Activated naive CD4-positive, alpha-beta T cell treated with anti-CD3 and anti-CD28 coated beads, Interleukin-2, amount 50 U/mL, for 72 hours (primary cell): Measurements from ENCODE around the gene ARMH3. TPM values are rescaled to one million over a fixed set of nuclear protein-coding genes. Genes with fewer than 3 reads are reported as not detected.
A peak's percentile ranks its signal among the peaks of the same experiment; 100 is the strongest.

Source experiments
- ATAC-seq, 2 donors: fragments of 150-1000 bp; cut with Tn5 transposase; 2 replicates each; pipeline ENCODE4 v1.10.0; 2021; ENCODE audit warnings: mild to moderate bottlenecking in 2 of 2, moderate library complexity in 2 of 2
- DNase-seq, 2 donors: peaks; one replicate each; pipeline ENCODE4 v3.0.0; 2021 to 2022; ENCODE audit warnings: low spot score in 2 of 2
- H3K27ac Mint-ChIP-seq, 2 donors: one replicate each; pipeline ENCODE4 v1.8.0; 2022; ENCODE audit warnings: mild to moderate bottlenecking in 2 of 2, mixed read lengths in 2 of 2
- H3K36me3 Mint-ChIP-seq, 2 donors: one replicate each; pipeline ENCODE4 v1.8.0; 2022; ENCODE audit warnings: mixed read lengths in 2 of 2
- H3K9me3 Mint-ChIP-seq, 2 donors: one replicate each; pipeline ENCODE4 v1.8.0; 2022; ENCODE audit warnings: mixed read lengths in 2 of 2
- total RNA-seq, 2 donors: library from RNA; stranded (reverse); gene quantifications; one replicate each; pipeline ENCODE4 v1.2.3, GENCODE V29; 2022

The ARMH3 gene
- total RNA-seq, 2 donors from 2014 or later: 20.3 to 24.8 TPM

DNA sequence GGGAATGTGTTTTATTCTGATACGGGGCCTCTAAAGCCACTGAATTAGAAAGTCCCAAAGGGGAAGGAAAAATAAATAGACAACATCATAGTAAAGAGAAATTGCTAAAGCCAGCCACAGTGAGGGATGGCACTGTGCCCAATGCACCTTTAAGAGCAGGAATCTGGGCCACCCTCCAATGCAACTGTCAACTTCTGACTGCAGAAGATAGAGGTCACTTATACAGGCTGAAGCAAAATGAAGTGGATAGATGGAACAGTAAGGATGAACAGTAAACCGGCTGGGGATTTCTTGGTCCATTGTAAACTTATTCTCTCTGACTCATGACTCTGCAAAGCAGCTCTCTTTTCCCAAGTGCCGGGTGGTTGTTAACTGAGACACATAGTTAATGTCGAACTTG lies 158.3 kb downstream of the ARMH3 start:
- no peak overlapping the region for H3K27ac Mint-ChIP-seq
- DNase-seq: no peak
- H3K36me3 Mint-ChIP-seq: no peaks in the 10 kb centered on the region
- no peak for ATAC-seq
- H3K9me3 Mint-ChIP-seq: no peaks in the 10 kb centered on the region

DNA sequence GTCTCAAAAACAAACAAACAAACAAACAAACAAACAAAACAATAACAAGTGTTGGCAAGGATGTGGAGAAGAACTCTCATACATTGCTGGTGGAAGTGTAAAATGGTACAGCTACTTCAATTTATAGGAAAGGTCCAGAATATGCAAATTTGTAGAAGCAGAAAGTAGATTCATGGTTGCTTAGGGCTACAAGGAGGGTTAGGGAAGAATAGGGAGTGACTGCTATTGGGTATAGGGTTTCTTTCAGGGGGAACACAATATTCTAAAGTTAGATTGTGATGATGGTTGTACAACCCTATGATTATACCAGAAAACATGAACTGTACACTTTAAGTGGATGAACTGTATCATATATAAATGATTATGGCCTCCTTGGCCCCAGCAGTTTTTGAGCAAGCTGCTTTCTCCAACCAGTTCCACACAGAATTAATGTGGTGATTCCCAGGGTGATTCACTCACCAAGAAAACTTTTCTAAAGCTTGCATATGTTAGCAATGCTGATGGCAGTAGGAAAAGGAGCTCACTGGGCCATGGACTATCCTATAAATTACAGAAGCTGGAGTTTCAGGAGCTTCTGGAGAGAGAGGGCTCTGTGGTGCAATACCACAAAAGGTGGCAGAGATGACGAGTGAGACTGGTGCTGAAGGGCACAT lies 159.6 kb downstream of the ARMH3 start:
- Mint-ChIP-seq H3K27ac (no peak overlapping the region), H3K36me3 (no peaks in the 10 kb centered on the region), H3K9me3 (no peaks in the 10 kb centered on the region)
- DNase-seq (no peak), ATAC-seq (peak in 1 of 2 donors; percentile 34)

DNA sequence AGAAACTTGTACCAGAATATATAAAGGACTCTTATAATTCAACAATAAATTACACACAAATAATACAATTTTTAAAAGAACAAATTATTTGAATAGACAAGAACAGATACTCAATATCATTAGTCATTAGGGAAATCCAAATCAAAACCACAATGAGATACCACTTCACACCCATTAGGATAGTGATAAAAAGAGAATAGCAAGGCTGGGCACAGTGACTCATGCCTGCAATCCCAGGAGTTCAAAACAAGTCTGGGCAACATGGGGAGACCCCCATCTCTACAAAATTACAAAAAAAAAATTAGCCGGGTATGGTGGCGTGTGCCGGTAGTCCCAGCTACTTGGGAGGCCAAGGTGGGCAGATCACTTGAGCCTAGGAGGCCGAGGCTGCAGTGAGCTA lies 160.2 kb downstream of the ARMH3 start:
- Mint-ChIP-seq H3K9me3 (no peaks in the 10 kb centered on the region), H3K36me3 (no peaks in the 10 kb centered on the region), H3K27ac (no peak overlapping the region)
- no peak for DNase-seq
- ATAC-seq: peak in 1 of 2 donors; percentile 70

DNA sequence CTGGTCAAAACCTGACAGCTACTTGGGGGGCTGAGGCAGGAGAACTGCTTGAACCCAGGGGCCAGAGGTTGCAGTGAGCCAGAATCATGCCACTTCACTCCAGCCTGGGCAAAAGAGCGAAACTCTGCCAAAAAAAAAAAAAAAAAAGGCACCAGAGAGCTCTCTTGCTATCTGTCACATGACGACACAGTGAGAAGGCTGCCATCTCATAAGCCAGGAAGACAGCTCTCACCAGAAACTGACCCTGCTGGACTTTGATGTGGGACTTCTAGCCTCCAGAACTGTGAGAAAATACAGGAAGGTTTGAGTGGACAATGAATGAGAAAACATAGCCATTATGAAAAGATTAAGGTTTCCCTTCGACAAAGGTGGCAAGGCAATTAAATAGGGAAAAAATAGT lies 161.2 kb downstream of the ARMH3 start:
- H3K9me3 Mint-ChIP-seq: no peaks in the 10 kb centered on the region
- ATAC-seq (no peak), DNase-seq (no peak)
- no peak overlapping the region for H3K27ac Mint-ChIP-seq
- no peaks in the 10 kb centered on the region for H3K36me3 Mint-ChIP-seq

DNA sequence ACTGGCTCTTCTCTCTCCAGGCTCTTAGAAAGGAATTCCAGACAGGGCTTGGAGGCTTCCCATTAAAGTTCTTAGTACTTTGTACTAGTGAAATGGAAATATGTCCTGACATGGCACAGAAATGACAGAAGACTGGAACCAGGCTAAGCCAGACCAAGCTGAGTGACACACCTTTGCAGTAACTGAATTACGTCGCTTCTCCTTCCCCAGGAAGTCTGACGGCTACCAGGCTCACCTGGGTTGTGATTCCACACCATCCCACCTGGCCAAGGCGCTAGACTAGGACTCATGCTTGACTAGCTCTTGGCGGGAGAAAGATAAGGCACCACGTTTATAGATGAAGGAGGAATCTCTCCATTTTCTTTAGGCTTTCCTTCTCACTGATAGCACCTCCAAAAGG lies 161.7 kb downstream of the ARMH3 start:
- DNase-seq (no peak), ATAC-seq (no peak)
- no peak overlapping the region for H3K27ac Mint-ChIP-seq
- no peaks in the 10 kb centered on the region for H3K36me3 Mint-ChIP-seq
- no peaks in the 10 kb centered on the region for H3K9me3 Mint-ChIP-seq

DNA sequence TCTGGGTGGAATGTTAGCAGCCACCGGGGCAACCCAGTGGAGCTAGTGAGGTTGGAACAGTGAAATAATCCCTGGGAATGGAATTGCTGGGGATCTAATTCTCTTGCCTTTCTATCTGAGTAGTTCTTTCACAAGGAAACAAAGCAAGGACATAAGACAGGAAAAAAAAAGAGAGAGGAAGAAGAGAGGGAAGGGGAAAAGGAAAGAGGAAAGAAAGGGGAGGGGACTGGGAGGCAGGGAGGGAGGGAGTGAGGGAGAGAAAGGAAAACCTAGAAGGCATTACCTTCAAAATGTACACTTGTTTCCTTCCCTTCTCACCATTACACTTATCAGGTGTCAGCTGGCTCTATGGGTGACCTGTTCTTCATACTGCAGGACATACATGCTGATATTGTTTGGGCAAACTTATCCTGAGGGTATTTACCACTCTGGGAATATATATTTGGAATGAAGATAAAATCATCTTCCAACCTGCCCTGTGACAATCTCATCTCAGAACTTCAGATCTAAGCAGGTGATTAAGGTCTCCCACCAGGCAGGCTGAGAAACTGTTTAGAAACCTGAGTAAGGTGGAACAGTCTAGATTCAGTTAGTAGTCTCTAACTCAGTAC lies 162.4 kb downstream of the ARMH3 start:
- ATAC-seq: no peak
- Mint-ChIP-seq H3K36me3 (no peaks in the 10 kb centered on the region), H3K27ac (no peak overlapping the region)

DNA sequence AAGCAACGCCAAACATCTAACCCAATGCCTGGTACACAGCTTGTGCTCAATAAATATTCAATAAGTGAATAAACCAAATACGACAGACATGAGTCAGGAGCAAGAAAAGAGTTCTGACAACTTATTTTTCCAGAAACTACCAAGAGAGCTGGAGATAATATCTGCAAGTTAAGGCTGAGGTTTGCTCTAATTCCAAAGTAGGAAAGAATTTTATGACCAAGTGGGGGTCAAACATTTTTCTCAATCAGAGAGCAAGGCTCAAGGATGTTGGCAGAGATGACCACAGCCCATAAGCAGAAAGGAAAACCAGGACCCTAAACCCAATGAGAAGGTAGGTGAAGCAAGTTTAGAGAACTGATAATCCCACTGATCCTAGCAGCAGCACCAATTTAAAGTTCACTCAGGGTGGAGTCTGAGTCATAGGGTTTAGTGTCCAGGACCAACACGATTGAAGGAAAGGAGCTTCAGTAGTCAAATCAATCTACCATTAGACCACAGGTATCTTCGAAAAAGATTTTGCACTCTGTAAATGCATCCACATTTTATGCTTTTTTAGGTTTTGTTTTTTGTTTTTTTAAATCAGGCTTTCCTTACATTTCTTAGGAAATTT lies 163.1 kb downstream of the ARMH3 start:
- H3K9me3 Mint-ChIP-seq: no peaks in the 10 kb centered on the region
- DNase-seq (no peak), ATAC-seq (no peak)
- H3K27ac Mint-ChIP-seq: no peak overlapping the region
- H3K36me3 Mint-ChIP-seq: no peaks in the 10 kb centered on the region

More for the DNA sequence above, 162.4 kb downstream of the ARMH3 start:
- no peak for DNase-seq
- no peaks in the 10 kb centered on the region for H3K9me3 Mint-ChIP-seq

DNA sequence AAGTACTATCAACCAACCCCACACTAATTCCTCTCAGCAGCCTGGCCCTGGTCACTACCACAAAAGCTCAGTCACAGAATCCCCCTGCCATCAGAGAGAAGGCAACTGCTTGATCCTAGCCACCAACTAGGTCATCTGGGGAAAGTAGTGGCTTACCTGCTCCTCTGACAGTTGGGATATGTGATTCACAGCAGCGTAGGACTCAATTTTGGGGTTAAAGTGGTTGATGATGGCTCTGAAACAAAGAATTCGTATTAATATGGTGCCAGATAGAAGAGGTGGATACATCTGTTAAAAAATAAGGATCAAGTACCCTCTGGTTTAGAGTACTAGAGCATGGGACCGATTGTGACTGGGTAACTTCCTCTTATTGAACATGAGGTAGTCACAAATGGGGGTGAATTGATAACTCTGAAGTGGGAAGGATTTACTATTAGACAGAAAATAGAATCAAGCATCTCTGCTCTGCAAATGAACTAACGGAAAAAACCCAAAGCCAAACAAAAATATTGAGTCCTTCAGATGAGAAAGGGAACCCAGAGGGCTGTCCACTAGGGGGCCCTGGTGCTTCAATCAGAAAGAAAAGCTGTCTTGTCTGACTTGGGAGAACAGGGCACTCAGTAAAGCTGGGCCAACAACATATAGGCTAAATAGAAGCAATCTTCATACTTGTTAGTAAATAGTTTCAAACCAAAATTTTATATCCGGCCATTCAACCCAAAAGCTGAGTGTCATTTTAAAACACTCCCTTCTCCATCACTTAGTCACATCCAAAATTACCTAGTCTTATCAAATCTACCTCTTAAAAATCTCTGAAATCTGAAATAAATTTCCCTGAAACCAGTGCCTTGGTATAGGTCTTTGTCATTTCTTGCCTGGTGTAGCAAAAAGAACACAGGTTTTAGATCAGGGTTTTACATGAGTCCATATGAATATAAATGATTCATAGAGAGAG lies 166.4 kb downstream of the ARMH3 start:
- Mint-ChIP-seq H3K27ac (no peak overlapping the region), H3K9me3 (no peaks in the 10 kb centered on the region), H3K36me3 (no peaks in the 10 kb centered on the region)
- ATAC-seq (peak; percentile 72 to 81), DNase-seq (peak in 1 of 2 donors; percentile 77)

DNA sequence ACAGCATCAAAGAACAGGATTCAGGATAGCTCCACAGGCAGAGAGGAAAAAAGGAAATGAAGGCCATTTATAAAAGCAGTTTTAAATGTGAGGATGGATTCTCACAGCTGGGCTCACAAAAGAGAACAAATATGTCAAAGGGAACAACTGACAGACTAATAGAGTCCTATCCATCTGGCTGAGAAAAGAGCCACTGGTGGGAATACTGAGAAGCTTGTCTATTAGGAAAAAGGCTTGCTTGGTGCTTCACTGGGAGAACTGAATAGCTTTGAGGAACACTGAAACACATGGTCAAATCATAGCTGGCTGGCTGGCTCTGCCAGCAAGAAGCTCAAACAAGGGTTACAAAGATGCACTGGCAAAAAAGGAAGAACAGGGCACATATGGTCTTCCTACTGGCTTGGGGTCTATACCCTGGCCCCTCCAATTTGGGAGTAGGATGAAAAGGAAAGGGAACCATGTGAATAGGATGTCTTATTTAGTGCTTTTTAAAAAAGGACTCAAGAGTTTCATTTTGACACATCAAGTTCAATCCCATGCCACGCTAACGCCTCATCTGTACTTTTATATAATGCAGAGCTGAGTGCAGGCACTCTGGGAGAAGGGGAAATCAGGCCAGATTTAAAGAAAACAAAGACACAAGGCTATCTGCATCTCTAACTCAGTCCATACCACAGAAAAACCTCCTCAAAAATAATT lies 167.6 kb downstream of the ARMH3 start:
- Mint-ChIP-seq H3K27ac (no peak overlapping the region), H3K36me3 (no peaks in the 10 kb centered on the region), H3K9me3 (no peaks in the 10 kb centered on the region)
- ATAC-seq (no peak), DNase-seq (no peak)

DNA sequence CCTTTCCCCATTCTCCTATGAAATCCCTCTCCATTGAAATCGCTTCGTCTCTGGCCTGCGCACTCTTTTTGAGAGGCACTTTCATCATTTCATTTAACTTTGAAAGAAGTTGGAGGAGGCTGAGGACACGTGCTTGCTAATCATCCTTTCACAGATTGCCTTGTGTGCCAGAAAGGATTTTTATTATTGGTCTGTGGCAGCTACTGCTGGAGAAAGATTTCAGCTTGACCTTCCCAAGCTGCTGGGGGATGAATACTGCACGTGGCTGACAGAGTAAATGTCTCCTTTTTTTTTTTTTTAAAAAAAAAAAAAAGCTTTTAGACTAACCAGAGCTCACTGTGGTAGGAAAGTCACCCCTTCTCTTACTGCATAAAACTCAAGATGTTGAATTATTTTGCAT lies 168.2 kb downstream of the ARMH3 start:
- DNase-seq: no peak
- Mint-ChIP-seq H3K27ac (no peak overlapping the region), H3K36me3 (no peaks in the 10 kb centered on the region), H3K9me3 (no peaks in the 10 kb centered on the region)
- ATAC-seq: no peak

DNA sequence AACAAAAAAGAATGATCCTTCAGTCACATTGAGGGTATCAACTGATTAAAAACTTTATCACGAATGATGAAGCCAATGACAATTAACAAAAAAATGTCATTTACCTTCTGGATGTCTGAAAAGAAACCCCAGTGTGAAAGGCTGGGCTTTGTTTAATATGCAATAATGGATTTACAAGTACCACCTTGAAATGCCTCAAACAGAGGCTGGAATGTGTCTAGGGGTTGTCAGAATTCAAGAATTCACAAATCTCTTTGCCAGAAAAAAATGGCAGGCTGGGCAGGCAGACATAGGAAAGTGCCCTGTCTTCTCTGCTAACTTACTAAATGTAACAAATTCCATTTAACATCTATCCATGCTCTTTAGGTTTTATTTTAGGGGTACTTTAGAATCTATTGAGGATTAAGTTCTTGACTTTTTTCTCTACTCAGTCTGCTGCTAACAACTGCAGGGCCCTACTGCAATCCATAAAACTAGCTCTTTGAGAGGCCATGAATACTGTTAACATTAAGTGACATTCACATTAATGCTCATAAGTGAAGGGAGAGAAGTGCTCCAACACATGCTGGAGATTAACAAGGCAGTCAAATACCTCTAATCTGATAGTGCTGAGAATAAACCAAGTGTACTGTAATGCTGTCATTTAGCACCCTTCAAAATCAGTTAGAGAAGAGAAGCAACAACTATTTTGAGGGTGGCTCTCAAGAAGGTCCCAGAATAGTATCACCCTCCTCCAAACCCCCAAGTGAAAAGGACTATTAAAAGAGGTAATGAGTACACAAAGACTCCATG lies 169.3 kb downstream of the ARMH3 start:
- ATAC-seq (no peak), DNase-seq (no peak)
- H3K36me3 Mint-ChIP-seq: no peaks in the 10 kb centered on the region

DNA sequence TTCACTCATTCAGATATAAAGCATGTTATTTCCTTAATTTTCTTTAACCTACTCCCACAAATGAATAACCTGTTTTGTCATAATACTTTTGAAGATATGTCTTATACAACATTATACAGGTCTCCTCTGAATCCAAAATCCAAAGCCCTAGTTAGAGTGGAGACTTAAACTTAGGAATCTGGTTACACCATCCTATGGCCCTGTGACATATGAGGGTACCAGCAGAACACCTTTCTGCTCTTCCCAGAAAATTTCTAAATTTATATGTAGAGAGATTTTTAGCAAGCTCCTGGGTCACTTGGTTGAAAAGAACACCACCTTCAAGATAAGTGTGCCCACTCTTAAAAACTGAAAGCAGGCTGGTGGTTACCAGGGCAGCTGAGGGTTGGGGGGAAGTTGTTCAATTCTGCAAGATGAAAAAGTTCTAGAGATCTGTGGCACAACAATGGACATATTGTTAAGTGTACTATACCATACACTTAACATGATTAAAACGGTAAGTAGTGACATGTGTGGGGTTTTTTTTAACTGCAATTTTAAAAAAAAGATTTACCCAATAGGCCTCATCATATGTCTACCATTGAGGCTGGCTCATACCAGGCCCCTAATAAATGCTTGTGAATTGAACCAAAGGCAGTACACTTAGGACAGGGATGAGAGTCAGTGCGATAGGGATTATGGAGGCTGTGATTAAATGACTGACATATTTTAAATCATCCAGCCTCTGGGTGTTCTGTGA lies 174.8 kb downstream of the ARMH3 start:
- DNase-seq (no peak), ATAC-seq (no peak)
- Mint-ChIP-seq H3K27ac (no peak overlapping the region), H3K36me3 (no peaks in the 10 kb centered on the region), H3K9me3 (no peaks in the 10 kb centered on the region)

More for the DNA sequence above, 169.3 kb downstream of the ARMH3 start:
- no peak overlapping the region for H3K27ac Mint-ChIP-seq
- H3K9me3 Mint-ChIP-seq: no peaks in the 10 kb centered on the region

DNA sequence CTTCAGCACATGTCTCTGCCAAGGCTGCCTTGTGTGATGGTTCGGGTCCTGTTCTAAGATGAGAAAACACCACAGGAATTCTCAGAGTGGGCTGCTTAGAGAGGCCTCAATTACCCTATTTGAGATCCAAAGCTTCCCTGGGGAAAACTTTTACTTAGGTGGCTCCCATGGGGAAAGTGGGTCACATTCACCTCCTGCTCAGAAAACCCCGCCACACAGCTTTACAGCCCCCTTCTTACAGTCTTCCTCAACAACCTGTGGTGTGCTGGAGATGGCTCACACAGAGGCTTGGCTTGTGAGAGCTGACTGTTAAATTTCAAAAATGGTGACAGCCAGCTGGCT lies 175.8 kb downstream of the ARMH3 start:
- Mint-ChIP-seq H3K27ac (no peak overlapping the region), H3K9me3 (no peaks in the 10 kb centered on the region), H3K36me3 (no peaks in the 10 kb centered on the region)
- no peak for ATAC-seq
- DNase-seq: no peak

DNA sequence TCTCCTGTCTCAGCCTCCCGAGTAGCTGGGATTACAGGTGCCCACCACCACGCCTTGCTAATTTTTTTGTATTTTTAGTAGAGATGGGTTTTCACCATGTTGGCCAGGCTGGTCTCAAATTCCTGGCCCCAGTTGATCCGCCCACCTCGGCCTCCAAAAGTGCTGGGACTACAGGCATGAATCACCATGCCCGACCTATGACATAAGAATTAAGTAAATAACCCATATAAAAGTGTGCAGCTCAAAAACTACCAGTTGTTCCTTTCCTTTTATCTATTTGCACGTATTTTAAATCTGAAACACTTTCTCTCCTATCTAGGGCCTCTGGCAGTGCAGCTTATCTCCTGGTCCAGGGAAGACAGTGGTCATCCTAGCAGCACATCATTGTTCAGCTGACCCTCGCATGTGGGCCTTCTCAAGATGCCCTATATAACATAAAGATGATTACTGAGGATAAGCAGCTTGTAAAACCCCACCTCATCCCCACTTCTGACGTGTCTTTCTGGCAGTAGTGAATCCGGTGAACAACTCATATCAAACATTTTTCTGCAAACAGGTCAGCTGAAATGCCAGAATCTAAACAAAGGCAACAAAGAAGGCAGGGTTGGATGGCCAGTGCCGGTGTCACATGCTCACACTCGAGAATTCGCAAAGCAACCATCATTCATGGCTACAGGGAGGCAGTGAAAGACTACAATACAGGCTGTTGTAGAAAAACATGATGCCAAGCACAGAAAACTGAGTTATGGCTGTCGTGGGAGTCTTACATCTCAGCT lies 176.3 kb downstream of the ARMH3 start:
- ATAC-seq (no peak), DNase-seq (no peak)
- Mint-ChIP-seq H3K9me3 (no peaks in the 10 kb centered on the region), H3K27ac (no peak overlapping the region), H3K36me3 (no peaks in the 10 kb centered on the region)

DNA sequence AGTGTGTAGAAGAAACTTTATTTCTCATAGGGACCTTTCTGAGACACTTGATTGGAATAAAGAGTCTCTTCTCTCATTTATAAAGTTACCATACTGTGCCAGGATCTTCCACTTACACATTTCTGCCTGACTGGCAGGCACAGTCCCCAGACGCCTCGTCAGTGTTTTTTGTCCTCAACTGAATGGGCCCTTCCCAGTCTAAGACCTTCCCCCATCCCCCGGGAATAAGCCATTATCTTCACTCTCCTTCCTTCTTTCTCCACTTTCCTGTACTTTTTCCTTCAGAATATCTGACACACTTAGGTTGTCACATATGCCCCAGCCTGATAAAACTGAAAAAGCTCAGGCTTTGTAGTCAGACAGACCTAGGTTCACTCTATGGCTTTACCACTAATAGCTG lies 177.1 kb downstream of the ARMH3 start:
- no peak for DNase-seq
- Mint-ChIP-seq H3K36me3 (no peaks in the 10 kb centered on the region), H3K9me3 (no peaks in the 10 kb centered on the region), H3K27ac (no peak overlapping the region)
- no peak for ATAC-seq
